Left ventricle myocardium superior (tissue), 1 donor: ENCODE measurements around the gene MAPK8IP3. TPM values are rescaled to one million over a fixed set of nuclear protein-coding genes. Genes with fewer than 3 reads are reported as not detected.

Experiments used
- ATAC-seq: fragments of 200-7000 bp; cut with Tn5 transposase; one replicate; pipeline ENCODE4 v1.9.1; 2020; ENCODE audit warnings: mild to moderate bottlenecking, moderate library complexity
- DNase-seq: peaks from one replicate; pipeline ENCODE4 v3.0.0-alpha.2; 2020
- intact Hi-C: fragments of 100-400 bp; cut with micrococcal nuclease; formaldehyde crosslinking; loops from one replicate; pipeline ENCODE4 v1.11.0; 2022
- total RNA-seq: library from RNA; stranded (reverse); fragmentation: NEBNext Ultra II Directional; extraction: Animal tissue kit (Norgen Biotek cat#: 25700); gene quantifications from one replicate; pipeline ENCODE4 v1.2.1, GENCODE V29; 2021
- donor health status: DM: no; HTN: yes; CAD: no; lungs with severe emphysema.

The MAPK8IP3 gene
- total RNA-seq, 1 donor from 2014 or later, result 80.3 TPM

DNA sequence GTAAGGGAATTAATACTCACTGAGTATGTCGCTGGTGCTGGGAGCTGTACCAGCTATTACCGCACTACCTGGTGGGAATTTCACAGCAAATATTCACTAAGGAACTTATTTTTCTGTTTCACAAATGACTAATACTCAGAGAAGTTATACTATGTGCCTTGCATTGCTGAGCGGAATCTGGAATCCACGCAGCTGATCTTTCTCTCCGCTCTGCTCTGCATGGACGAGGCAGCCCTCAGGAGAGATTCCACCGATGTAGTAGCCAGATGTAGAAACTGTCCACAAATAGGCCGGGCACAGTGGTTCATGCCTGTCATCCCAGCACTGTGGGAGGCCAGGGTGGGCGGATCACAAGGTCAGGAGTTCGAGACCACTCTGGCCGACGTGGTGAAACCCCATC, 48.2 kb downstream of the MAPK8IP3 start:
- DNase-seq (no peak), ATAC-seq (no peak)
- intact Hi-C loops, result no loop called here

DNA sequence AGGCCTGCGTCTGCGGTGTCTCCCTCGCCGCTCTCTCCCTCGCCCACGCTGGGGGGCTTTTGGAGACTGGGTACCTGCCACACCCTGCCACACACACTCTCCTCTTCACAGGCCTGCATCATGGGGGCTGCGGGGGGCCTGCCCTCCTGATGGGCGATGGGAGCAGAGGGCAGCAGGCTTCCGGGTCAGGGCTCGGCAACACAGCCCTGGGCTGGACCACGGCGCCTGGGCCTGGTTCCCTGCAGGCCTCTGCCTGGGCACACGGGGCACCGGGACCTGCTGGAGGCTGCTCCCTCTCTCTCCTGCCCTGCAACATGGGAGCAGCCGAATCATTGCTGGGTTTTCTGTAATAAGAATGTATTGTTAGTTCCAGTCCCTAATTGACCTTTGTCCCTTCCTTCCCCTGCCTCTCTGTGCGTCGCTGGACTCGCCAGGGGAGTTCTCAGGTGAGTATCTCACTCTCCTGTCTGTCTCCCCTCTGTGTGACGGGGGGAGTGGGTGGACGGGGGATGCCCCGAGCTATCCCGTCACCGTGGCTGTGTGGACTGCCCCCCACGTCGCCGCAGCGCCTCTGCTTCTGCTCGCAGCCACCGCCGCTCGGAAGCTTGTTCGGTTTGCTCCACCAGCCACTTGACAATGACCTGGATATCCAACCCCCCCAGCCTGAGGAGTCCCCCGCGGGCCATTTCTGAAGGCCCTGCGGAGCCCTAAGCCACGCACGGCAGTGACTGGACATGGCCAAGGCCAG, 51.9 kb downstream of the MAPK8IP3 start:
- intact Hi-C loops, result no loop called here
- no peak for DNase-seq
- no peak for ATAC-seq

DNA sequence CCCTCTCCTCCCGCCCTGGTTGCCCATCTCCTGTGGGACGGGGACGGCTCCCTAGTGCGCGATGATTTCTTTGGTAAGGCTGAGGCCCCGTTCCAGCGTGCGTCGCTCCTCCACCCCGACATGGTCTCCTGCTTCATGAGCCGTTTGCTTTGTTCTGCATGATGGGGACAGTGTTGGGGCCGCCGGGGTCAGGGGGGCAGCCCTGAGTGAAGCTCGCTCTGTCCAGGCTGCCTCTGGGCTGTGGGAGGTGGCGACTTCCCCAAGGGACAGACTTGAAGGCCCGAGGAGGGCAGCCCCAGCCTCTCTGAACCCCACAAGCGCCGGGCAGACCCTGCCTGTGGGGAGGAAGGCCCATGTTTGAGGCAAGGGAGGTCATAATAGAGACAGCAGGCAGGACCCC, 52.9 kb downstream of the MAPK8IP3 start:
- intact Hi-C loops, result no loop called here
- no peak for ATAC-seq

DNA sequence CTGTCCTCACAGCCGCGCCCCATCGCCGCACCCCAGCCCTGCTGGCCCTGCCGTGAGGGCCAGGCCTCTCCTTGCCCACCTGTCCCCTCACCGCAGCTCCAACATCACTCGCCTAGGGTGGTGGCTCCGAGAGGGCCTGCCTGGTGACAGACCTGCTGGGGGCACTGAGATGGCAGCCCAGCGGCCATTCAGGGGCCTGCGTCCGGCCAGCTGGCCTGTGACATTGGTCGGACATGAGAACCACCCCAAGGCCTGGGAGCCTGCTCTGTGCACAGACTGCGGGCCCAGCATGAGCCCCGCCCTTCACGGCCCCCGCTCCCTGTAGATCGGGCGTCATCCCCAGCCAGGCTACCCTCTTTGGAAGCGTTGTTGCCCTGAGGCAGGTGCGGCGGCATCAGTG, 53.5 kb downstream of the MAPK8IP3 start:
- DNase-seq (no peak), ATAC-seq (no peak)
- intact Hi-C loops, result no loop called here

More for the DNA sequence above, 52.9 kb downstream of the MAPK8IP3 start:
- no peak for DNase-seq

DNA sequence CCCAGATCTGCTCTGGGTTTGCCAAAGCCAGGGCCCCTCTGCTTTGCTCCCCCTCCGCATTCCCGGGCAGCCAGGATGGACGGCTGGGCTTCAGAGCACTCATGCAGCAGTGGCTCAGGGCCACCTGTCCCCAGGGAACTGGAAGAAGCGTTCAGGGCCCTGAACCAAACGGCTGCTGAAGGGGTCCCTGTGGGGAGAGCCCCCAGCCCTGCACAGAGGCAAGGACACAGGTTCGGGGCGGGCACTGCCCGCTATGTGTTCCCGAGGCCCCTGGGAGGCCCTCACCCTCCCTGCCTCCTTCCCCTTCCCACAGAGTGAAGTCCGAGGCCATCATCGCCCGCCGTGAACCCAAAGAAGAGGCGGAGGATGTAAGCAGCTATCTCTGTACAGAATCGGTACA, 54.9 kb downstream of the MAPK8IP3 start:
- no peak for DNase-seq
- ATAC-seq, result no peak
- intact Hi-C loops, result no loop called here

DNA sequence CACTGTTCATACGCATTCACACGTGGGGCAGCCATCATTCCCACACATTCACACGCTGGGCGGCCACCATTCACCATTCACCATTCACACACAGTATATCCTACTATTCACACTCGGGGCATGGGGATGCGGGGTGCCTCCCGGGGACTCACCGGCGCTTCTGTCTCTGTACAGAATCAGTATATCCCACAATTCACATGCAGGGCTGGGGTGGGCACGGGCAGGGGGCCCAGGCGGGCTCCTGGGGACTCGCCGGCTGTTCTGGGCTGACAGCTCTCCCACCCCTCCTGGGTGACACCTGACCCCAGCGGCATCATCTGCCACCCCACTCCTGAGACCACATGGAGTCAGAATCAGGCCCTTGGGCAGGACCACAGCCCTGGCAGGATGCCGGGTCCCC, 55.8 kb downstream of the MAPK8IP3 start:
- intact Hi-C loops, result no loop called here
- DNase-seq (no peak), ATAC-seq (no peak)

DNA sequence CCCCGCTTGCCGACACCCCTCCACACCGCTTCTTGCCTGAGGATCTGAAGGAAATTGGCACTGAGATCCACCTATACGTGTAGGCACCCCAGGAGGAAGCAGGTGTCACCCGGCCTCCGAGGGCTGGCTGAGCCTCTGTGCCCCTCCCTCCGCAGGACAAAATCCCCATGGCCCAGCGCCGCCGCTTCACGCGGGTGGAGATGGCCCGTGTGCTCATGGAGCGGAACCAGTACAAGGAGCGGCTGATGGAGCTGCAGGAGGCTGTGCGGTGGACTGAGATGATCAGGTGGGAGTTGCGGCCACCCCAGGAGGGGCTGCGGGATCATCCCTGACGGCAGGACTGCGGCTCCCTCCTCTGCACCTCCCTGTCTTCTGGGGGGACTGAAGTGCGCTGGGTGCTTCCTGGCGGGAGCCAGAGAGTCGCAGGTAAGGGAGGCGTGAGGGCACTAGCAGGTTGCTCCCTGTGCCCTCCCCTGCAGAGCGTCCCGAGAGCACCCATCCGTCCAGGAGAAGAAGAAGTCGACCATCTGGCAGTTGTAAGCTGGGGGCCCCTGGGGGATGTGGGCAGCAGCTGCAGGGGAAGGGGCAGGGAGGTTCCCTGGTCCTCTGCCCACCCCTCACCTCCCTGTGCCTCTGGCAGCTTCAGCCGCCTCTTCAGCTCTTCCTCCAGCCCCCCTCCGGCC, 56.3 kb downstream of the MAPK8IP3 start:
- no peak for DNase-seq
- ATAC-seq, result no peak
- intact Hi-C loops, result no loop called here

DNA sequence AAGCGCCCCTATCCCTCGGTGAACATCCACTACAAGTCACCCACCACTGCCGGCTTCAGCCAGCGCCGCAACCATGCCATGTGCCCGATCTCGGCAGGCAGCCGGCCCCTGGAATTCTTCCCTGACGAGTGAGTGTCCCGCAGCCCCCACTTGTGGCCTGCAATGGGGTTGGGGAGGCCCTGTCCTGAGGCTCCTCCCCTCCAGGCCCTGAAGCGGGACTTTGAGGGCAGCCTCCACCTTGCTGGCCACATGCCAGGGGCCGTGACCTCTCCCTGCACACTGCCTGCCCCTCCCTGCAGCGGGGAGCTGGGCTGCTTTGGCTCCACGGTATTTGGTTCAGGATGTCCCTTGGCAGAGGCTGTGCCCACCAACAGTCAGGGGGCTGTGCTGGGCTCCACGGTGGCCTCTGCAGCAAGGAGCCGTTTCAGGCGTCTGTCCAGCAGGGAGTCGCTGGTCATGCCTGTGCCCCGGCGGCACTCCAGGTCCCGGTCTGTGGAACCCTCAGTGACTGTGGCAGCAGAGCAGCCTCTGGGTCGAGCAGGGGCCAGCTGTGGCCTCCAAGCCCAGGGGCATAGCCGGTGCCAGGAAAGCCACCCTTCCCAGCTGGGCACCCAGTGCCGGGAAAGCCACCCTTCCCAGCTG, 57.0 kb downstream of the MAPK8IP3 start:
- ATAC-seq (no peak), DNase-seq (no peak)
- intact Hi-C loops, result no loop called here

DNA sequence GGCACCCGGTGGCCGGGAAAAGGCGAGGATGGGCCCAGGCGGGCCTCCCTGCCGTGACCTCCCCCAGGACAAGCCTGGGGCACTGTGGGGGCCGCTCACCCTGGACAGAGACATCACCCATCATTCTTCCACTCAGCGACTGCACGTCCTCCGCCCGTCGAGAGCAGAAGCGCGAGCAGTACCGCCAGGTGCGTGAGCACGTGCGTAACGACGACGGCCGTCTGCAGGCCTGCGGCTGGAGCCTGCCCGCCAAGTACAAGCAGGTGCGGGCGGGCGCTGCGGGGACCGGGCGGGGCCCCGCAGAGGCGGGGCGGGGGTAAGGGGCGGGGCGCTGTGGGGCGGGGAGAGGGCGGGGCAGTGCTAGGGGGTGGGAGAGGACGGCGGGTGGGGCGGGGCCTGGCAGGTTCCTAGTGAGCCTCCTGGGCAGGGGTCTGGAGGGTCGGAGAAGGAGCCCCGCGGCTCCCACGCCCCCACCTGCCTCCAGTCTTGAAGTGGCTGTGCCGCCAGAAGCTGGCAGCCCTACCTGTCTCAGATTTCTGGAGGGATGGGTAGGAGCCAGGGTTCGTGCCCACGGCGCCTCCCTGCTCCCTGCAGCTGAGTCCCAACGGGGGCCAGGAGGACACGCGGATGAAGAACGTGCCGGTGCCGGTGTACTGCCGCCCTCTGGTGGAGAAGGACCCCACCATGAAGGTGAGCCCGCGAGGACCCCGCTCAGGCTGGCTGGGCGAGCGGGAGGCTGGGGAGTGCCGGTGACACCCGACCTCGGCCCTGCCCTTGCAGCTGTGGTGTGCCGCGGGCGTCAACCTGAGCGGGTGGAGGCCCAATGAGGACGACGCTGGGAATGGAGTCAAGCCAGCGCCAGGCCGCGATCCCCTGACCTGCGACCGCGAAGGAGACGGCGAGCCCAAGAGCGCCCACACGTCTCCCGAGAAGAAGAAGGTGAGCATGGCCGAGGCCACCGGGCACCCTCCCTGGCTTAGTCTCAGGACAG, 57.8 kb downstream of the MAPK8IP3 start:
- ATAC-seq (no peak), DNase-seq (no peak)
- intact Hi-C loops, result no loop called here

DNA sequence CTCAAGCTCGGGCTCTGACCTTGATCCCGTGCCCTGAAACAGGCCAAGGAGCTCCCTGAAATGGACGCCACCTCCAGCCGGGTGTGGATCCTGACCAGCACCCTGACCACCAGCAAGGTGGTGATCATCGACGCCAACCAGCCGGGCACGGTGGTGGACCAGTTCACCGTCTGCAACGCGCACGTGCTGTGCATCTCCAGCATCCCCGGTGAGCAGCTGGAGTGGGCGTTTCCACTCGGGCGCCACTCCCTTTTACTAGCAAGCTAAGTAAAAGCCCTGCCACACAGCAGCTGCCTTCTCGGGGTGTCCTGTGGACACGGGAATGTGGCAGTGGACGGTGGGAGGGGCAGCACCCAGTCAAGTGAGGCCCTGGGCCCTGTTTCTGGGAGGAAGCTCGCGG, 59.0 kb downstream of the MAPK8IP3 start:
- intact Hi-C loops, result no loop called here
- no peak for DNase-seq
- no peak for ATAC-seq

DNA sequence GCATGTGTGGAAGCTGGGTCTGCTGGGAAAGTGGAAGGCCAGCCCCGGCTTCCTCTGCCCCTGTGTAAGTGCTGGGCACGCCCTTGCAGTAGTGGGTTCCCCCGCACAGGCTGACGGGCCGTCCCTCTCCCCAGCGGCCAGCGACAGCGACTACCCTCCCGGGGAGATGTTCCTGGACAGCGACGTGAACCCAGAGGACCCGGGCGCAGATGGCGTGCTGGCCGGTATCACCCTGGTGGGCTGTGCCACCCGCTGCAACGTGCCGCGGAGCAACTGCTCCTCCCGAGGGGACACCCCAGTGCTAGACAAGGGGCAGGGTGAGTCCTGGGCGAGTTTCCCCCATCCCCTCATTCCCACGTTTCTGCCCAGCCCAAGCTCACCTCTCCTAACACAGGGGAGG, 59.8 kb downstream of the MAPK8IP3 start:
- ATAC-seq (no peak), DNase-seq (no peak)
- intact Hi-C loops, result no loop called here

DNA sequence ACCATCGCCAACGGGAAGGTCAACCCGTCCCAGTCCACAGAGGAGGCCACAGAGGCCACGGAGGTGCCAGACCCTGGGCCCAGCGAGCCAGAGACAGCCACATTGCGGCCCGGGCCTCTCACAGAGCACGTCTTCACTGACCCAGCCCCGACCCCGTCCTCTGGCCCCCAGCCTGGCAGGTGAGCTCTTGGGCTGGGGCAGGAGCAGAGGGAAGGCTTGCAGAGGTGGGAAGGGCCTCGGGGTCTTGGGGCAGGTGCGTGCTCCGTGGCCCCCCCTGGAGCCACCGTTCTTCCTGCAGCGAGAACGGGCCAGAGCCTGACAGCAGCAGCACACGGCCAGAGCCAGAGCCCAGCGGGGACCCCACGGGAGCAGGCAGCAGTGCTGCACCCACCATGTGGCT, 60.2 kb downstream of the MAPK8IP3 start:
- ATAC-seq, result no peak
- intact Hi-C loops, result no loop called here
- DNase-seq, result no peak

DNA sequence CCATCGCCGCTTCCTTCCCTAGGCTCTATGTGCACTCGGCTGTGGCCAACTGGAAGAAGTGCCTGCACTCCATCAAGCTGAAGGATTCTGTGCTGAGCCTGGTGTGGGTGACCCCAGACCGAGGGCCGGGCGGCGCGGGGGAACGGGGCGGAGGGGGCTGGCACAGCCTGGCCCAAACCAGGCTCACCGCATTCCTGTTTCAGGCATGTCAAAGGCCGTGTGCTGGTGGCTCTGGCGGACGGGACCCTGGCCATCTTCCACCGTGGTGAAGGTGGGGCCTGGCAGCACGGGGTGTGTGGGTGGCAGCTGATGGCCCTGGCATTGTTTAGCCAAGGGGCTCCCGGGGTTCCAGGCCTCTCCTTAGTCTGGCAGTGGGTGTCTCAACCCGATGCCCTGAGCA, 60.7 kb downstream of the MAPK8IP3 start:
- intact Hi-C loops, result no loop called here
- DNase-seq (no peak), ATAC-seq (no peak)

DNA sequence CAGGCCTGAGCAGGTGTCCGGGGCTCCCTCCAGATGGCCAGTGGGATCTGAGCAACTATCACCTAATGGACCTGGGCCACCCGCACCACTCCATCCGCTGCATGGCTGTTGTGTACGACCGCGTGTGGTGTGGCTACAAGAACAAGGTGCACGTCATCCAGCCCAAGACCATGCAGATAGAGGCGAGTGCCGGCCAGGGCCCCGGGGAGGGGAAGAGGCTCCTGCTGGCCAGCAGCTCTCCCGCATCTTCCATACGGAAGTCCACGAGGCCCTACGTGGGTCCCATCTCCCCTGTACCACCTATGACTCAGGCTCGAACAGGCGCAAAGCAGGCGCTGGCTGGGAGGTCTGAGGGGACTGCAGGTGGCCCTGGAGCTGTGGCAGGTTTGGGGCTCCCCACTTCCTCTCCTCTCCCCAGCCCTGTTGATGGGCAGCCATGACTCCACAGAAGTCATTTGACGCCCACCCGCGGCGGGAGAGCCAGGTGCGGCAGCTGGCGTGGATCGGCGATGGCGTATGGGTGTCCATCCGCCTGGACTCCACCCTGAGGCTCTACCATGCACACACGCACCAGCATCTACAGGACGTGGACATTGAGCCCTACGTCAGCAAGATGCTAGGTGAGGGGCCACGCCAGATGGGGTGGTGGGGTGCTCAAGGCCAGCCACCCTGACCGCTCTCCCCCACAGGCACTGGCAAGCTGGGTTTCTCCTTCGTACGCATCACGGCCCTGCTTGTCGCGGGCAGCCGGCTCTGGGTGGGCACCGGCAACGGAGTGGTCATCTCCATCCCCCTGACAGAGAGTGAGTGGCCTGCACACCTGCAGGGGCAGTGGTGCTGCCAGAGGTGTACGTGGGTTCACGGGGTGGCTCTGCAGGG, 61.4 kb downstream of the MAPK8IP3 start:
- ATAC-seq (no peak), DNase-seq (no peak)
- intact Hi-C loops, result no loop called here

DNA sequence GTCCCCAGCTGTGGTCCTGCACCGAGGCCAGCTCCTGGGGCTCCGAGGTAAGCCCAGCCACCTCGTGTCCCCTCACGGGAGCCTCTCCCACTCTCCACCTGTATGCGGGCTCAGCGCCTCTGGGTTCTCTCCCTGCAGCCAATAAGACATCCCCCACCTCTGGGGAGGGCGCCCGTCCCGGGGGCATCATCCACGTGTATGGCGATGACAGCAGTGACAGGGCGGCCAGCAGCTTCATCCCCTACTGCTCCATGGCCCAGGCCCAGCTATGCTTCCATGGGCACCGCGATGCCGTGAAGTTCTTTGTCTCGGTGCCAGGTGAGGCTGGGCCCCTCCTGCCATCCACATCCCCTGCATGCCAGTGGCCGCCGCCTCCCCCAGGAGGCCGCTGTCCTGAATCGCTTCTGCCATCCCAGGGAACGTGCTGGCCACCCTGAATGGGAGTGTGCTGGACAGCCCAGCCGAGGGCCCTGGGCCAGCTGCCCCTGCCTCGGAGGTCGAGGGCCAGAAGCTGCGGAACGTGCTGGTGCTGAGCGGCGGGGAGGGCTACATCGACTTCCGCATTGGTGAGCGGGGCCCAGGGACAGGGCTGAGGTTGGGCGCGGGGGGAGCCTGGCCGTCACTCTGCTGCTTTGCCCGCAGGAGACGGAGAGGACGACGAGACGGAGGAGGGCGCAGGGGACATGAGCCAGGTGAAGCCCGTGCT, 62.2 kb downstream of the MAPK8IP3 start:
- no peak for ATAC-seq
- DNase-seq, result no peak
- intact Hi-C loops, result no loop called here

DNA sequence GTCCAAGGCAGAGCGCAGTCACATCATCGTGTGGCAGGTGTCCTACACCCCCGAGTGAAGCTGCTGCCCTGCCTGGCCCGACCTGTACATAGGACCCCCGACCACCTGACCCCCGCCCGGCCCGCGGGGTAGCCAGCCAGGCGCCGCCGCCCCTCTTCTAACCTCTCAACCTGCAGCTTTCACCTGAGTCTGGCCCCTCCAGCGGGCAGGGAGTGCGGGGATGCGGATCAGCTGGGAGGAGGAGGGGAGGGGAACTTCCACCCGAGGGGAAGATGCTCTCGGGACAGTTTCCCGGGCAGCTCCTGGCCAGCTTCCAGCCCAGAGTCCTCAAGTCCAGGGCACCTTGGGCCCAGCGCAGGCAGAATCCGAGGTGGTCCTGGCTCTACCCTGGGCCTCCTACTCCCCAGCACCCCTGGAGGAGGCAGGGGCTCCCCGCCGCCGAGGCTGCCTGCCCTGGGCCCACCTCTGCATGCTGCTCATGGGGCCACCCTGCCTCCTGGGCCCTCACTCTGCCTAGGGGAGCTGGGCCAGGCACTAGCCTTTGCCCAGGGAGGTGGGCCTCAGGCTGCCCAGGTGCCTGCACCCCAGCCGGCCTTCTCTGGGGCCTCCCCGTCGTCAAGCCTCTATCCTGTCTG, 62.9 kb downstream of the MAPK8IP3 start:
- intact Hi-C loops, result no loop called here
- no peak for ATAC-seq
- no peak for DNase-seq
